AG04449 (cell line): Measurements from ENCODE around the gene CHMP1A.
A peak's percentile ranks its signal among the peaks of the same experiment; 100 is the strongest.

ENCODE experiments used
- CTCF ChIA-PET: fragments of 350-600 bp; formaldehyde crosslinking; extraction: SDS; loops from one replicate; lab custom pipeline; 2021; ENCODE audit warnings: antibody characterized with exemption; lab: Yijun Ruan, JAX
- POLR2A ChIA-PET: fragments of 400-600, 350-600 bp; formaldehyde crosslinking; extraction: SDS; loops from one replicate; lab custom pipeline; 2020; ENCODE audit warnings: antibody characterized with exemption, inconsistent platforms; lab: Yijun Ruan, JAX
- DNase-seq: peaks from one replicate; pipeline ENCODE4 v3.0.0-alpha.2; 2010; ENCODE audit warnings: low read depth, low spot score
- H3K4me3 ChIP-seq: 2 replicates; pipeline ENCODE4 v1.5.1; 2011; ENCODE audit warnings: low read depth, mild to moderate bottlenecking, control low read depth, low read length
- TF ChIP-seq, protein P1 (sequence below): IDR thresholded peaks from one replicate; pipeline ENCODE4 v1.5.1; 2011; ENCODE audit warnings: mild to moderate bottlenecking, moderate library complexity, low read length, control low read depth, inconsistent platforms; ENCODE audit not compliant: insufficient read depth; ENCODE audit errors: missing control alignments

CHMP1A gene

DNA sequence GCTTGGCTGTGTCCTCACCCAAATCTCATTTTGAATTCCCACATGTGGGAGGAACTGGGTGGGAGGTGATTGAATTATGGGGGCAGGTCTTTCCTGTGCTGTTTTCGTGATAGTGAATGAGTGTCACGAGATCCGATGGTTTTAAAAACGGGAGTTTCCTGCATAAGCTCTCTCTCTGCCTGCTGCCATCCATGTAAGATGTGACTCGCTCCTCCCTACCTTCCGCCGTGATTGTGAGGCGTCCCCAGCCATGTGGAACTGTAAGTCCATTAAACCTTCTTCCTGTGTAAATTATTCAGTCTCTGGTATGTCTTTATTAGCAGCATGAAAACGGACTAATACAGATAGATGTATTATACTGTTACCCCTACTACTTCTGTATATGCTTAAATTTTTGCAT, 3.7 kb upstream of the CHMP1A start:
- DNase-seq = no peak
- TF ChIP-seq, protein P1, sequence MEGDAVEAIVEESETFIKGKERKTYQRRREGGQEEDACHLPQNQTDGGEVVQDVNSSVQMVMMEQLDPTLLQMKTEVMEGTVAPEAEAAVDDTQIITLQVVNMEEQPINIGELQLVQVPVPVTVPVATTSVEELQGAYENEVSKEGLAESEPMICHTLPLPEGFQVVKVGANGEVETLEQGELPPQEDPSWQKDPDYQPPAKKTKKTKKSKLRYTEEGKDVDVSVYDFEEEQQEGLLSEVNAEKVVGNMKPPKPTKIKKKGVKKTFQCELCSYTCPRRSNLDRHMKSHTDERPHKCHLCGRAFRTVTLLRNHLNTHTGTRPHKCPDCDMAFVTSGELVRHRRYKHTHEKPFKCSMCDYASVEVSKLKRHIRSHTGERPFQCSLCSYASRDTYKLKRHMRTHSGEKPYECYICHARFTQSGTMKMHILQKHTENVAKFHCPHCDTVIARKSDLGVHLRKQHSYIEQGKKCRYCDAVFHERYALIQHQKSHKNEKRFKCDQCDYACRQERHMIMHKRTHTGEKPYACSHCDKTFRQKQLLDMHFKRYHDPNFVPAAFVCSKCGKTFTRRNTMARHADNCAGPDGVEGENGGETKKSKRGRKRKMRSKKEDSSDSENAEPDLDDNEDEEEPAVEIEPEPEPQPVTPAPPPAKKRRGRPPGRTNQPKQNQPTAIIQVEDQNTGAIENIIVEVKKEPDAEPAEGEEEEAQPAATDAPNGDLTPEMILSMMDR = no peak
- no peak overlapping the region for H3K4me3 ChIP-seq
- ChIA-PET POLR2A (no interaction called here), CTCF (no interaction called here)

DNA sequence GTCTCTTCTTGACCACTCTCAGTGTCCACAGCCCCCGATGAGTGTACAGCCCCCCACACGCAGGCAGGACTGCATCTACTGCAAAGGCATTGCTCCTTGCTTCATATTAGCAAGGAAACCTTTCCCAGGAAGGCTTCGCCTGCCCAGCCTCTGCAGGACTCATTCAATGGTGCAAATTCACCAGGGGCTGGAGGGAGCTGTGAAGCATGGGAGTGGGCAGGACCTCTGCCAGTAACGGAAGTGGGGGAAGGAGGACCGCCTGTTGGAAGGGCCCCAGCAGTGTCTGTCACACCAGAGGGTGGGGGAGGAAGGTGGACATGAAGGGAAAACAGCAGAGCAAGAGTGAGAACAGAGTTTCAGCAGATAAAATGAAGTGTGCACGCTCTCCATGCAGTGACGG, 2.6 kb upstream of the CHMP1A start:
- TF ChIP-seq, protein P1 = no peak
- DNase-seq = no peak
- no peak overlapping the region for H3K4me3 ChIP-seq
- POLR2A ChIA-PET = no interaction called here
- CTCF ChIA-PET = interaction anchor here (0.8 to 1.9 kb wide), 3 partner anchors 18 to 204 kb away, joined by 3 to 5 read pairs (median 3); no protein-coding TSS in a partner anchor

DNA sequence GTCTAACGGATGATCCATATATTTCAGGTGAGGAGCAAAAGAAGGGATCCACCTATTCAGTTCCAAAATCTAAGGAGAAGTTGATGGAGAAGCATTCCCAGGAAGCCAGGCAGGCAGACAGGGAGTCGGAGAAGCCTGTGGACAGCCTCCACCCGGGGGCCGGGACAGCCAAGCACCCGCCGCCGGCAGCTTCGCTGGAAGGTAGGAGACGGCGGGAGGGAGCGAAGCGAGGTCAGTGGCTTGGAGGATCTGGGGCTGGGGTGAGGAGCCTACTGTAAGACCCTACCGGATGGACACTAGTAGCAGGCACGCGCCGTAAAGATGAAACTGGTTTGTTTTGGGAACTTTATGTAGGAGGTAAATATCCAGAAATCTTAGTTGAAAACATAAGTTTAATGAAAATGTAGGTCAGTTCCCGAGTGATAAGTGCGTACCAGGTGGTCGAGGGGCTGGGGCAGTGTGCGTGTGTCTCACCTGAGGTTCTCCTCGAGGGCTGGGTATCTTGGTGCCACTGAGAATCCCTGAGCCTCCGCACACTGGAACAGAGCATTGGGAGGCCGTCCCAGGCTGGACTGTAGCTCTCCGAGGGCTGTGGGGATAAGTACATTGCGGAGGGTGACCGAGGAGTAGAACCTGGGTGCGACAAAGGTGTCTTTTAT, 842 bp upstream of the CHMP1A start:
- H3K4me3 ChIP-seq = peak overlapping the region; percentile 95
- TF ChIP-seq, protein P1 = no peak
- POLR2A ChIA-PET = no interaction called here
- CTCF ChIA-PET = interaction anchor here (0.7 to 1.9 kb wide), 9 partner anchors 9 to 202 kb away, joined by 3 to 5 read pairs (median 4); partner anchors contain the start of gene CPNE7
- no peak for DNase-seq

DNA sequence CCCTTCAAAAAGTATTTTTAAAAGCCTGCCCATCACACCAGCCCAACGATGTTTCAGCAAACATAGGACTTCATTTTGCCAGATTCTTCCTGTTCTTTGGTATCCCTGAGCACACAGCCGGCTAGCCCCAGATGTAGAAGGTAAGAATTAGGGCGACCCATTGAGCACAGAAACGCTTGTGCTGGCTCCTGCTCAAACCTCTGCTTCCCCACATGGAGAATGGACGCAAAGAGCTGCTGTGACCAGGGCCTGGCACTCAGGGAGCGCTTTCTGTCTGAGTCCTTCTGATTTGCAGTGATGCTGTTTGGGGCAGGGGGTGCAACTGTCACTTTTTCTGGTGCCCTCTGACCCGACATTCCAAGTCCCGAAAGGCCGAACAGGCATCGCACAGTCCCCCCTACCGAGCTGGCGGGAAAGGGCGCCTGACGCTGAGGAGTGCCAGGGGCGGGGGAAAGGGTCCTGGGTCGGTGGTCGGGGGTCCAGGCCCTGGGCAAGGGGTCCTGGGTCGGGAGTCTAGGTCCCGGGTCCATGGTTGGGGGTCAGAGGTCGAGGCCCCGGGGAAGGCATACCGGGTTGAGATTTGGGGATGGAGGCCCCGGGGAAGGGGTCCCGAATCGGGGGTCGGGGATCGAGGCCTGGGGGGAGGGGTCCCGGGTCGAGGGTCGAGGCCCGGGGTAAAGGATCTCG, 930 bp downstream of the CHMP1A start:
- TF ChIP-seq, protein P1 = no peak
- CTCF ChIA-PET = interaction anchor here (4.8 kb wide), 1 partner anchor 15 kb away, joined by 24 read pairs; no protein-coding TSS in a partner anchor
- H3K4me3 ChIP-seq = peak overlapping the region; percentile 95
- no peak for DNase-seq
- POLR2A ChIA-PET = interaction anchor here (0.7 to 1.1 kb wide), 2 partner anchors 23 to 93 kb away, joined by 4 to 5 read pairs; no protein-coding TSS in a partner anchor

DNA sequence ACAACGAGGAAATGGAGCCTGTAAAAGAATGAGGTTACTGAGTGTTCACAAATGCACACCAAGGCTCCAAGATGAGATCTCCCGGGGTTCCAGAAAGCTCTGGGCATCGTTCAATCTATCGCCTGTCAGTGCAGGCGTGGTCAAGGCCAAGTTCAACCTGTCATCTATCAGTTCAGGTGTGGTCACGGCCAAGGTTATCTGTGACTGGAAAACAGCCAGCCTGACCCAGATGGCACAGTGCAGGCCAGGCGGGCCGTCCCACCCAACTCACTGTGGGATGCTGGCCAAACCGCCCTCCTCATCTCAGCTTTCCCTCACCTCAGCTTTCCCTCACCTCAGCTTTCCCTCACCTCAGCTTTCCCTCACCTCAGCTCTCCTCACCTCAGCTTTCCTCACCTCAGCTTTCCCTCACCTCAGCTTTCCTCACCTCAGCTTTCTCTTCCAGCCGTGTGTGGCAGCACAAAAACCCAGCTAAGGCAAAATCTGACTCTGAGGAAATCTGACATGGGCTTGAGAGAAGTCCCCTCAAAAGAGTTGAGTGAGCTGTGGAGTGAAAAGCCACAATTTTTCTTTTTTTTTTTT, 2.4 kb downstream of the CHMP1A start:
- POLR2A ChIA-PET = no interaction called here
- TF ChIP-seq, protein P1 = no peak
- DNase-seq = no peak
- CTCF ChIA-PET = interaction anchor here (4.8 kb wide), 1 partner anchor 13 kb away, joined by 24 read pairs; no protein-coding TSS in a partner anchor
- no peak overlapping the region for H3K4me3 ChIP-seq

DNA sequence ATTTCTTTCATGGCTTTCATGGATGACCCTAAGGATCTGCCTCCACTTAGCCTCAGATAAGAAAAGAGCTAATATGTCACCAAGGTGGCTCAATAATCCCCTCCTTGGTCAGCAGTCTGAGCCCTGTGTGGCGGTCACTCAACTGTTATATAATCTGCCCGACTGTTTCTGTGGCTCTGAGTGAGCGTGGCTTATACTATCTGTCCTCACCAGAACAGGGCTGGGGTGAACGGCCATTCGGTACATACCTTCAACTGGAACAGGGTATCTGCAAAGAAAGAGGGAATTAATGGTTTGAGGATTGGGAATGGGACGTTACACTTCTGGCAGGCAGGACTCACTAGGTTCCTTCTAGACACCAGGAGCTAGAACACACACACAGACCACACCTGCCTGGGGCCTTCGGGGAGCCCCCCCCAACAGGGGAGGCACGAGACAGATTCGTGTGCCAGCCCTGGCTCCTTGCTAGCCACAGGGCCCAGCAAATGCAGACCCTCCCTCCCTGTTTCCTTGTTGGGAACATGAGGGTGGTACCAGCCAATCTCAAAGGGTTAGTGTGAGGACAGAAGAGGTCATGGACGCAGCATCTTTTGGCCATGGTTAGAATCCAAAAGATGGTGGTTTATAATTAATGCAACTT, 3.7 kb downstream of the CHMP1A start:
- TF ChIP-seq, protein P1 = no peak
- POLR2A ChIA-PET = no interaction called here
- H3K4me3 ChIP-seq = no peak overlapping the region
- CTCF ChIA-PET = interaction anchor here (4.8 kb wide), 1 partner anchor 12 kb away, joined by 24 read pairs; no protein-coding TSS in a partner anchor
- no peak for DNase-seq
